ENCODE data around the gene IL21R.
A peak's percentile ranks its signal among the peaks of the same experiment; 100 is the strongest.

IL21R gene

DNA sequence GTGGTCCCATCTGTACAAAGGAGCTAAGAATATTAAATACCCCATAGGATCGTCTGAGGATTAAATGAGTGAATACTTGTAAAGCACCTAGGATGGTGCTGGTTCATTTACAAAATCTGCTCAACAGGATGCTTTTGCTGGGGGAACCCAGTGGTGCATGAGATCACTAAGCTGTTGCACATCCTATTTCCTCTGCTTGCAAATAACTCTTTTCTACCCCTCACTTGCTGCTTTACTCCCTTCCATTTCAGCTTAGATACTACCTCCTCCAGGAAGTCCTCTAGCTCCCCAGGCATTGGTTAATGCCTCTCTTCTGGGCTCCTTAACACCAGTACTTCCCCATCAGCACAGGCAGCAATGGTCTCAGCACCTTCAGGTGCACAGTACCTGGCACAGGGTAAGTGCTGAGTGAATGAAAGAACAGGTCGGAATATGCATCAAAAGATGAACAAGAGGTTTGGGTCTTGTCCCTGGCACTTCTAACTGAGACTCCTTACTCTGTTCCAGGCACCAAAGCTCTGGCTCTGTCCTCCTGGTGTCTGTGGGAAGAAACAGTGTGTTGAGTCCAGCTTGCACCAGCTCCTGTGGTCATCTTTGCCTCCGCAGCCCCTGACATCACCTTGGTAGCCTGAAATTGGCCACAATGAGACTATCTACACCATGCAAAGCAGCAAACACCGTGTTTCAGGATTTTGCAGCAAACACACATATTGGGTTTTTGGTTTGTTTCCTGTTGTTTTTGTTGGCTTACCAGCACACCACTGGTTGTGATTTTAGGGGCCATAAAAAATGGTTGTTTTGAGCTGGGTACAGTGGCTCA, 24.1 kb upstream of the IL21R start:
- H3K4me3 ChIP-seq (replicated peaks; ENCODE audit: insufficient read depth, low read length): no peak overlapping the region
- peak in 1 of 2 experiments; percentile 42 for DNase-seq (ENCODE audit: low read depth in 1 of 2, low spot score in 1 of 2)
- TF ChIP-seq, protein P1, sequence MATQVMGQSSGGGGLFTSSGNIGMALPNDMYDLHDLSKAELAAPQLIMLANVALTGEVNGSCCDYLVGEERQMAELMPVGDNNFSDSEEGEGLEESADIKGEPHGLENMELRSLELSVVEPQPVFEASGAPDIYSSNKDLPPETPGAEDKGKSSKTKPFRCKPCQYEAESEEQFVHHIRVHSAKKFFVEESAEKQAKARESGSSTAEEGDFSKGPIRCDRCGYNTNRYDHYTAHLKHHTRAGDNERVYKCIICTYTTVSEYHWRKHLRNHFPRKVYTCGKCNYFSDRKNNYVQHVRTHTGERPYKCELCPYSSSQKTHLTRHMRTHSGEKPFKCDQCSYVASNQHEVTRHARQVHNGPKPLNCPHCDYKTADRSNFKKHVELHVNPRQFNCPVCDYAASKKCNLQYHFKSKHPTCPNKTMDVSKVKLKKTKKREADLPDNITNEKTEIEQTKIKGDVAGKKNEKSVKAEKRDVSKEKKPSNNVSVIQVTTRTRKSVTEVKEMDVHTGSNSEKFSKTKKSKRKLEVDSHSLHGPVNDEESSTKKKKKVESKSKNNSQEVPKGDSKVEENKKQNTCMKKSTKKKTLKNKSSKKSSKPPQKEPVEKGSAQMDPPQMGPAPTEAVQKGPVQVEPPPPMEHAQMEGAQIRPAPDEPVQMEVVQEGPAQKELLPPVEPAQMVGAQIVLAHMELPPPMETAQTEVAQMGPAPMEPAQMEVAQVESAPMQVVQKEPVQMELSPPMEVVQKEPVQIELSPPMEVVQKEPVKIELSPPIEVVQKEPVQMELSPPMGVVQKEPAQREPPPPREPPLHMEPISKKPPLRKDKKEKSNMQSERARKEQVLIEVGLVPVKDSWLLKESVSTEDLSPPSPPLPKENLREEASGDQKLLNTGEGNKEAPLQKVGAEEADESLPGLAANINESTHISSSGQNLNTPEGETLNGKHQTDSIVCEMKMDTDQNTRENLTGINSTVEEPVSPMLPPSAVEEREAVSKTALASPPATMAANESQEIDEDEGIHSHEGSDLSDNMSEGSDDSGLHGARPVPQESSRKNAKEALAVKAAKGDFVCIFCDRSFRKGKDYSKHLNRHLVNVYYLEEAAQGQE (IDR thresholded peaks at IDR 0.05; ENCODE audit: insufficient replicate concordance, low read depth): no peak
- TF ChIP-seq SPI1 (IDR thresholded peaks at IDR 0.05; ENCODE audit: borderline replicate concordance, low read depth): no peak
- no peak for TF ChIP-seq POLR2AphosphoS5 (IDR thresholded peaks at IDR 0.05; ENCODE audit: low read depth)
- TF ChIP-seq, protein P2, sequence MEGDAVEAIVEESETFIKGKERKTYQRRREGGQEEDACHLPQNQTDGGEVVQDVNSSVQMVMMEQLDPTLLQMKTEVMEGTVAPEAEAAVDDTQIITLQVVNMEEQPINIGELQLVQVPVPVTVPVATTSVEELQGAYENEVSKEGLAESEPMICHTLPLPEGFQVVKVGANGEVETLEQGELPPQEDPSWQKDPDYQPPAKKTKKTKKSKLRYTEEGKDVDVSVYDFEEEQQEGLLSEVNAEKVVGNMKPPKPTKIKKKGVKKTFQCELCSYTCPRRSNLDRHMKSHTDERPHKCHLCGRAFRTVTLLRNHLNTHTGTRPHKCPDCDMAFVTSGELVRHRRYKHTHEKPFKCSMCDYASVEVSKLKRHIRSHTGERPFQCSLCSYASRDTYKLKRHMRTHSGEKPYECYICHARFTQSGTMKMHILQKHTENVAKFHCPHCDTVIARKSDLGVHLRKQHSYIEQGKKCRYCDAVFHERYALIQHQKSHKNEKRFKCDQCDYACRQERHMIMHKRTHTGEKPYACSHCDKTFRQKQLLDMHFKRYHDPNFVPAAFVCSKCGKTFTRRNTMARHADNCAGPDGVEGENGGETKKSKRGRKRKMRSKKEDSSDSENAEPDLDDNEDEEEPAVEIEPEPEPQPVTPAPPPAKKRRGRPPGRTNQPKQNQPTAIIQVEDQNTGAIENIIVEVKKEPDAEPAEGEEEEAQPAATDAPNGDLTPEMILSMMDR (IDR thresholded peaks at IDR 0.05; ENCODE audit: insufficient read depth, low read length): no peak
- TF ChIP-seq GABPA (IDR thresholded peaks at IDR 0.05; ENCODE audit: low read depth): no peak
- H3K27me3 ChIP-seq (ENCODE audit: insufficient read depth, poor library complexity, severe bottlenecking): no peaks in the 10 kb centered on the region
- H3K27ac ChIP-seq (replicated peaks): no peak overlapping the region

DNA sequence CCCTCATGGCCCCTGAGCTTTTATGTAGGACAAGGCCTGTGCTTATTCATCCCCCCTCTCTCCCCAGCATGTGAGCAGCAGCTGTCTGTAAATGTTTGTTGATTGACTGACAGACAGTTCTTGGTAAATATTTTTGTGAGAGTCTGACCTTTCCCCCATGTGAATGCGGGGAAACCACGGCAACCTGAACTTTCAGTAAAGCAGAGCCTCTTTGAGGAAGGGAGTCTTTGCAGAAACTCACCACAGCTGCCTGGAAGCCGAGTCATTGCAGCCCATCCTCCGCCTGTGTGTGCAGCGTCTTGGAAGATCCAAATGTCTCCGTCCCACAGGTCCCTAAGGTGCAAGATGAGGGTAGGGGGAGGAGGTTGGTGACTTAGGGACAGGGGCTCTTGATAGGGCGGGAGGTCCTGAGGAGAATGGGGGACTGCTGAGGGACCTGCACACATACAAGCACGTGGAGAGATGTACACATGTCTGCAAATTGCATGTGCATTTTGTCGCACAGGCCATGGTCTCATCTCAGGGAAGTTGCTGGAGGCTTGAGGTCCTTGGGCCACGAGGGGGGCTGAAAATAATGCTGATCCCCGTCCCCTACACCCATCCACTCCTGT, 23.0 kb upstream of the IL21R start:
- Histone ChIP-seq H3K27me3 (ENCODE audit: insufficient read depth, poor library complexity, severe bottlenecking) (no peaks in the 10 kb centered on the region), H3K4me3 (replicated peaks; ENCODE audit: insufficient read depth, low read length) (no peak overlapping the region), H3K27ac (replicated peaks) (peak overlapping the region; percentile 15)
- TF ChIP-seq GABPA (IDR thresholded peaks at IDR 0.05; ENCODE audit: low read depth) (no peak), POLR2AphosphoS5 (IDR thresholded peaks at IDR 0.05; ENCODE audit: low read depth) (0 out of 2 replicates have a peak, but pooled peaks have one; percentile 24)
- peak in 1 of 2 experiments; percentile 62 for DNase-seq (ENCODE audit: low read depth in 1 of 2, low spot score in 1 of 2)

DNA sequence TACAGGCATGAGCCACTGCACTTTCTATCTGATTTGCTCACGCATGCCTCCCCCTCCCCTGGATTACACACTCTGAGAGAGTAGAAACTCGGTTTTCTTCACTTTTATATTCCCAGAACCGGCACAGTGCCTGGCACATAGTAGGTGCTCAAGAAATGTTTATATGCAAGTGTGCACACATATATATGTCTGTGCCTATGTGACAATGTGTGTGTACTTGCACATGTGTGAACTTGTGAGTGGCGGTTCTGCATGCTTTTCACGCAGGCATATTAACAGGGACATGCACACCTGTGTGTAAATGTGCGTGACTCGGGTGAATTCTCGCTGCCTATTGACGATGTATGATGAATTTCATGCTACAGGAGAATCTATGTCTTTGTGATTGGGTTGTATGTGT, 22.1 kb upstream of the IL21R start:
- H3K27ac ChIP-seq (replicated peaks): no peak overlapping the region
- H3K4me3 ChIP-seq (replicated peaks; ENCODE audit: insufficient read depth, low read length): no peak overlapping the region
- no peak for DNase-seq (ENCODE audit: low read depth in 1 of 2, low spot score in 1 of 2)
- no peaks in the 10 kb centered on the region for H3K27me3 ChIP-seq (ENCODE audit: insufficient read depth, poor library complexity, severe bottlenecking)
- TF ChIP-seq POLR2AphosphoS5 (IDR thresholded peaks at IDR 0.05; ENCODE audit: low read depth) (no peak), GABPA (IDR thresholded peaks at IDR 0.05; ENCODE audit: low read depth) (no peak), SPI1 (IDR thresholded peaks at IDR 0.05; ENCODE audit: borderline replicate concordance, low read depth) (no peak)
- TF ChIP-seq, protein P1 (IDR thresholded peaks at IDR 0.05; ENCODE audit: insufficient replicate concordance, low read depth): no peak
- TF ChIP-seq, protein P2 (IDR thresholded peaks at IDR 0.05; ENCODE audit: insufficient read depth, low read length): no peak

DNA sequence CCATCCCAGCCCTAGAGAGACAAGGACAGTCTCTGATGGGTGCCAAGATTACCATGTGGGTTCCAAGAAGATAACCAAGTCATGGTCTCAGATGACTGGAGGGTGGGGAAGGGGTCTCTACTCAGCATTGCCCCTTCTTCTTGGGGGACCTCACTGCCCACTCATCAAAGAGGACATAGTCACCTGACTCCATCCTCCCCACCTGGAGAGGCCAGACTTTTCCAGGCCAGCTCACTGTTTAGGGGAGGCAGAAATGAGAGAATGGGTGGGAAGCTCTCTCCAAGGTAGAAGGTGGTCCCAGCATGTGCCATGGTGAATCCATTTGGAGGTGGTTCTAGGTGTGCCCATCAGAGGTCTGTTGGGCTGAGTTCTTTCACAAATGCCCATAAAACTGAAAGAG, 20.7 kb upstream of the IL21R start:
- DNase-seq (ENCODE audit: low read depth in 1 of 2, low spot score in 1 of 2): no peak
- no peaks in the 10 kb centered on the region for H3K27me3 ChIP-seq (ENCODE audit: insufficient read depth, poor library complexity, severe bottlenecking)
- H3K27ac ChIP-seq (replicated peaks): no peak overlapping the region
- H3K4me3 ChIP-seq (replicated peaks; ENCODE audit: insufficient read depth, low read length): no peak overlapping the region
- TF ChIP-seq GABPA (IDR thresholded peaks at IDR 0.05; ENCODE audit: low read depth): no peak
- TF ChIP-seq, protein P1 (IDR thresholded peaks at IDR 0.05; ENCODE audit: insufficient replicate concordance, low read depth): no peak
- TF ChIP-seq, protein P2 (IDR thresholded peaks at IDR 0.05; ENCODE audit: insufficient read depth, low read length): no peak
- TF ChIP-seq POLR2AphosphoS5 (IDR thresholded peaks at IDR 0.05; ENCODE audit: low read depth): no peak
